HG02938 (cell line): ENCODE results near the gene MT1F.

ENCODE experiments used
- ATAC-seq: cut with Tn5 transposase; IDR thresholded peaks from one replicate; pipeline ENCODE4 v1.9.1; 2021; ENCODE audit warnings: mild to moderate bottlenecking, moderate library complexity; ENCODE audit not compliant: unreplicated experiment

MT1F gene

GRCh38 chr16:56625140-56625942, 32.4 kb upstream of the MT1F start, which contains the start of gene MT1E:
Gene MT1E (plus strand): TSS chr16:56625781. CDS start chr16:56625852, 71 bp downstream.
- ATAC-seq = peak; percentile 57

DNA sequence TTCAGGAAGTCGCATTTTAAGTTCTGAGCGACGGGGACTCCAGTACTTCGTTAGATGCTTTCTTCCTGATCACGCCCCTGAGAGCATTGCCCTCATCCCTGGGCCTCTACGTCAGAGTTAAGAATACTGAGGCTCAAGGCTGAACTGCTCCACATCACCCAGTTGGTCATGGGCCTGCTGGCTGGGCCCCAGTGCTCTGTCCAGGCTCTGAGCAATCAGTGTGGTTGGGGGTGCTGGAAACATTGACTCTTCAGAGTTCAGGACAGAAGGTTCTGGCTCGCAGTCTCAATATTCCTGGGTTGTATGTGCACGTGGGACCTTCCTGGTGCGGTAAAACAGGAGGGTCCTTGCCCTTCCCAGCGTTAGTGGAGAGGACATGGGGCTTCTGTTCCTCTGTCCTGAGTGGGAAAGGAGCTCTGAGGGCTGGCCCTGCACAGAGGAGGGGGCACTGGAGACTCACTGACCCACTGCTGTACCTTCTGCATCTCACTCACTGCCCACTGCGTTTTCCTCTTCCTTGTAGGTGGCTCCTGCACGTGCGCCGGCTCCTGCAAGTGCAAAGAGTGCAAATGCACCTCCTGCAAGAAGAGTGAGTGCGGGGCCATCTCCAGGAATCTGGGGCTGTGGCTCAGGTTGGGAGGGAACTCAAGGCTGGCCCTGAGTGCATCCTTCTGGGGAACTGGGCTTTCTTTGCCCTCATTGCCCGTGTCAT, 31.7 kb upstream of the MT1F start:
- ATAC-seq = no peak

- ATAC-seq = no peak
These were observed 31.1 kb upstream of the MT1F start for GRCh38 chr16:56626685-56627084.

- ATAC-seq = no peak
These were observed 29.0 kb upstream of the MT1F start for GRCh38 chr16:56628486-56629350.

DNA sequence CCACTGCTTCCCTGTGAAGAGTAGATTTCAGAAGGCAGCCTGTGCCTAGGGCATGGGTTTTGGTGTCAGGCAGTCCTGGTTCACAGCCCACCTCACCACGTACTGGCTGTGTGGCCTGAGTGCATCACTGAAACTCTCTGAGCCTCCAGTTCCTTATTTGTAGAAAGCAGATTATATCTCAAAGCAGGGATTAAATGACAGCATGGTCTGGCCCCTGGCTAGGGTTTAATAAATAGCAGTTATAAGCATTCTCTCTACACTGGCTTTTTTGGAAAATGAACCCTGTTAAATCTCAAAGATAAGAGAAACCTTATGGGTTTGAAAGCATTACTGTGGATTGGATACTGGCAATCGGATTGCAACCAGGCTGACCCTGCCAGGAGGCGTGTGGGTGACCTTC, 28.2 kb upstream of the MT1F start:
- no peak for ATAC-seq

GRCh38 chr16:56630134-56630533, 27.6 kb upstream of the MT1F start:
- ATAC-seq = peak; percentile 62

GRCh38 chr16:56631197-56631596, 26.6 kb upstream of the MT1F start:
- no peak for ATAC-seq

DNA sequence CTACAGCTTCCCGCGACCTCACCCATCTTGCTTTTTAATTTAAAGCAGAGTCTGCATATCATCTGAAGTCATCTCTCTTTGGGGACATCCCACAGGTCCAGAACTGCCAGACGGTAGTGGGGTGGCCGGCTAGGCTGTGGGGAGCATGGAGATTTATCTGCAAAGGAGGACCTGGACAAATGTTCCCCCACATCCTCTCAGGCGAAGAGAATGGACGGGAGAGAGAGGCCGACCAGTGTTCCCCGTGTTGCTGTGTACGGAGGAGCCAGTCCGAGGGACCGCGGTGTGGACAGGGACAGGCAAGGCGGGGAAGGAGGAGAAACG, 26.0 kb upstream of the MT1F start:
- ATAC-seq = no peak

DNA sequence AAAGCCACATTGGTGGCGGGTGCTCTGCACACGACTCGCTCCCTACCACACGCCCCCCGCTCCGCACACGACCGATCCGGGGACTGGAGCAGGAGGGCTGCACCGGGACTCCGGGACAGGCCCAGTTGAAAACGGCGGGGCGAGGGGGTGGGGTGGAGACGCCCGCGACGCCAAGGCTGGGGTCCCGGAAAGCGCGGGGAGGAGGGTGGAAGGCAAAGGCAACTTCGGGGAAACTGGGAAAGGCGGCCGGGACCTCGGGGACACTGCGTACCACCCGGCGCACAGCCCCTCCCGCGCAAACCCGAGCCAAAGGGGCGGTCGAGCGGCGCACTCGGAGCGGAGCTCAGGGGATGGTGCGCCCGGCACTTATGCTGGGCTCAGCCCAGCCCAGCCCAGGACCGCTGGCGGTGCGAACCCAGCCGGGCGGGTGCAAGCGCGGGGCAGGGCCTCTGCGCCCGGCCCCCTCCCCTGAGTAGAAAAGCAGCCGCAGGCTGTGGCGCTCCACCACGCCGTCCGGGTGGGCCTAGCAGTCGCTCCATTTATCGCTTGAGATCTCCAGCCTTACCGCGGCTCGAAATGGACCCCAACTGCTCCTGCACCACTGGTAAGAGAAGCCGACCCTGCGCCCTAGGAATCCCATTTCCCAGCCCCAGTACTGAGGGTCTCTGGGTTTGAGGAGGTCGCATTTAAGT, 25.5 kb upstream of the MT1F start, which contains the start of gene MT1M:
MT1M (plus strand) TSS at position 504 of the 692 bp plus-strand sequence; CDS start at position 577, 73 bp downstream.
- no peak for ATAC-seq

GRCh38 chr16:56632848-56633365, 24.9 kb upstream of the MT1F start:
- ATAC-seq = no peak

GRCh38 chr16:56633535-56633934, 24.2 kb upstream of the MT1F start:
- ATAC-seq = no peak

DNA sequence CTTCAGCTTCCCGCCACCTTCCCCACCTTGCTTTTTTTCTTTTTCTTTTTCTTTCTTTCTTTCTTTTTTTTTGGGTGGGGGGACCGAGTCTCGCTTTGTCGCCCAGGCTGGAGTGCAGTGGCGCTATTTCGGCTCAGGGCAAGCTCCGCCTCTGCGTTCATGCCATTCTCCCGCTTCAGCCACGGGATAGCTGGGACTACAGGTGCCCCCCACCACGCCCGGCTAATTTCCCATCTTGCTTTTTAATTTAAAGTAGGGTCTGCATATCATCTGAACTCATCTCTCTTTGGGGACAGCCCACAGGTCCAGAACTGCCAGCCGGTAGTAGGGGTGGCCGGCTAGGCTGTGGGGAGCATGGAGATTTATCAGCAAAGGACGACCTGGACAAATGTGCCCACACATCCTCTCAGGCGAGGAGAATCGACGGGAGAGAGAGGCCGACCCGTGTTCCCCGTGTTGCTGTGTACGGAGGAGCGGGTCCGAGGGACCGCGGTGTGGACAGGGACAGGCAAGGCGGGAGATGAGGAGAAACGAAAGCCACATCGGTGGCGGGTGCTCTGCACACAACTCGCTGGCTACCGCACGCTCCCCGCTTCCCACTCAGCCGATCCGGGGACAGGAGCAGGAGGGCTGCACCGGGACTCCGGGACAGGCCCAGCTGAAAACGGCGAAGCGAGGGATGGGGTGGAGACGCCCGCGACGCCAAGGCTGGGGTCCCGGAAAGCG, 22.9 kb upstream of the MT1F start:
- ATAC-seq = no peak

DNA sequence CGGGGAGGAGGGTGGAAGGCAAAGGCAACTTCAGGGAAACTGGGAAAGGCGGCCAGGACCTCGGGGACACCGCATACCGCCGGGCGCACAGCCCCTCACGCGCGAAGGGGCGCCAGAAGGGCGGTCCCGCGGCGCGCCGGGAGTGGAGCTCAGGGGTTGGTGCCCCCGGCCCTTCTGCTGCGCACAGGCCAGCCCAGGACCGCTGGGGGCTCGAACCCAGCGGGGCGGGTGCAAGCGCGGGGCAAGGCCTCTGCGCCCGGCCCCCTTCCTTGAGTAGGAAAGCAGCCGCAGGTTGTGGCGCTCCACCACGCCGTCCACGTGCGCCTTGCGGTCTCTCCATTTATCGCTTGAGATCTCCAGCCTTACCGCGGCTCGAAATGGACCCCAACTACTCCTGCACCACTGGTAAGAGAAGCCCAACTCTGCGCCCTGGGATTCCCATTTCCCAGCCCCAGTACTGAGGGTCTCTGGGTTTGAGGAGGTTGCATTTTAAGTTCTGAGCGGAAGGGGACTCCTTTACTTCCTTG, 22.3 kb upstream of the MT1F start:
- no peak for ATAC-seq

DNA sequence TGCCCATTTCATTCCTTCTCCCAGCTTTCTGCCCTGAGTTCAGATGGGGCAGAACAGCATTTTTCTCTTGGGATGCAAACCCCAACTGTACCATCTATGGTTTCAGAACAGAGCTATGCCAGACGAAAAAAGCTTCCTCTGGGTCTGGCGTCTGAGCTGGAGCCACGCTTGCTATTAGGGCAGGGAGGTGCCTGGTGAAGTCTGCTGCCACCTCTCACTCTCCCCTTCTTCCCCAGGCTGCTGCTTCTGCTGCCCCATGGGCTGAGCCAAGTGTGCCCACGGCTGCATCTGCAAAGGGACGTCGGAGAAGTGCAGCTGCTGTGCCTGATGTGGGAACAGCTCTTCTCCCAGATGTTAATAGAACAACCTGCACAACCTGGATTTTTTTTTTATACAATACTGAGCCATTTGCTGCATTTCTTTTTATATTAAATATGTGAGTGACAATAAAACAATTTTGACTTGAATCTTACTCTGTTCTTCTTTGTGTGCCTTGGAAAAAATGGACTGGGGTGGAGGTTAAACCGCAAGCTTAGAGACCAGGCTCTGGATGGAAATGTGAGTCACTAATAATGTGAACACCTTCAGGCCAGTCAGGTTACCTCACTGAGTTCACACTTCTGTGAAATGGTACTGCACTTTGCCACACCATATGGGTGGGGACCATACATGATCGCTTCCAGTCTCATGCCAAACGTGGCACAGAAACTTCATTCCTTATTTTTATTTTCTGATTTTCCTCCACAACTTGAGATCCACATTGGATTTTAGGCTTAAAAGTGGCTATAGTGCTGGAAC, 20.9 kb upstream of the MT1F start:
- no peak for ATAC-seq

- ATAC-seq = no peak
These were observed 19.7 kb upstream of the MT1F start, which contains the start of gene MT1A for GRCh38 chr16:56637814-56638750. Gene MT1A (plus strand): TSS chr16:56638666. CDS start chr16:56638739, 73 bp downstream.

- ATAC-seq = no peak
These were observed 18.7 kb upstream of the MT1F start for GRCh38 chr16:56639045-56639444.

- ATAC-seq = no peak
These were observed 17.7 kb upstream of the MT1F start for GRCh38 chr16:56640076-56640475.

- no peak for ATAC-seq
These were observed 16.6 kb upstream of the MT1F start for GRCh38 chr16:56641166-56641565.
